ENCODE measurements around the gene UGT1A6.

Gene UGT1A6

GRCh38 chr2:233803292-233803911, 110.7 kb downstream of the UGT1A6 start:
- no peak for DNase-seq

GRCh38 chr2:233803994-233804393, 111.3 kb downstream of the UGT1A6 start:
- DNase-seq, result no peak

GRCh38 chr2:233807215-233807865, 114.7 kb downstream of the UGT1A6 start:
- DNase-seq, result no peak

GRCh38 chr2:233807966-233808935, 115.6 kb downstream of the UGT1A6 start:
- no peak for DNase-seq

- no peak for DNase-seq
Measured at GRCh38 chr2:233810385-233810784, 117.7 kb downstream of the UGT1A6 start.

- DNase-seq, result no peak
Measured at GRCh38 chr2:233811087-233811486, 118.4 kb downstream of the UGT1A6 start.

GRCh38 chr2:233811732-233812131, 119.0 kb downstream of the UGT1A6 start:
- DNase-seq, result no peak

- DNase-seq, result no peak
Measured at GRCh38 chr2:233813236-233814055, 120.8 kb downstream of the UGT1A6 start.

- DNase-seq, result no peak
Measured at GRCh38 chr2:233814056-233814835, 121.6 kb downstream of the UGT1A6 start.

- DNase-seq, result no peak
Measured at GRCh38 chr2:233815861-233816260, 123.2 kb downstream of the UGT1A6 start.

GRCh38 chr2:233816334-233816733, 123.6 kb downstream of the UGT1A6 start:
- DNase-seq, result no peak

GRCh38 chr2:233816771-233817170, 124.1 kb downstream of the UGT1A6 start:
- no peak for DNase-seq

- DNase-seq, result no peak
Measured at GRCh38 chr2:233817361-233817911, 124.7 kb downstream of the UGT1A6 start.

- DNase-seq, result no peak
Measured at GRCh38 chr2:233817995-233818638, 125.4 kb downstream of the UGT1A6 start.

- no peak for DNase-seq
Measured at GRCh38 chr2:233818639-233819621, 126.2 kb downstream of the UGT1A6 start.

GRCh38 chr2:233819884-233820773, 127.4 kb downstream of the UGT1A6 start:
- DNase-seq, result no peak

- no peak for DNase-seq
Measured at GRCh38 chr2:233820774-233821105, 128.1 kb downstream of the UGT1A6 start.

GRCh38 chr2:233821196-233821595, 128.5 kb downstream of the UGT1A6 start:
- DNase-seq, result no peak

GRCh38 chr2:233821709-233822100, 129.0 kb downstream of the UGT1A6 start:
- DNase-seq, result no peak
